Measurements from ENCODE around the gene CSPG5.

The CSPG5 gene

DNA sequence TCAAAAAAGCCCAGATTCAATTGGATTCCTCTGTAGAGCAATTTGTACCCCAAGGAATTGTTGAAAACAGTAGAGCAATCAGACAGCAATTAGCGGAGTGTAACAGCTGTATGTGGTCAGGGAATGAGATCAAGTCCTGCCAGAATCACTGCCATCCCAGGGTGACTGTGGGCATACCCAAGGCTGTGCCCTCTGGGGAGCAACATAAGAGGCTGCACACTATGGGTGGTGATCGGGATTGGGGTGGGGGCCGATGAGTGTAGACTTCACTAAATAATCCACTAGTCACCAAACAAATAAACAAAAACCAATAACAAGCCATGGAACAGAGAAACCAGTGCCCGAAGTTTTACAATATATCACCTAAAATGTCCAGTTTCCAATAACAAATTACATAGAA is 53.0 kb downstream of the CSPG5 start:
- Histone ChIP-seq H3K27me3 (replicated peaks; ENCODE audit: control insufficient read depth, insufficient read depth, low read length) (no peaks in the 10 kb centered on the region), H3K36me3 (ENCODE audit: control insufficient read depth, insufficient read depth, low read length) (no peaks in the 10 kb centered on the region), H3K4me3 (replicated peaks; ENCODE audit: low read depth, low read length) (no peak overlapping the region)
- no peak for DNase-seq (ENCODE audit: extremely low read depth, insufficient read length)
- TF ChIP-seq, protein P1, sequence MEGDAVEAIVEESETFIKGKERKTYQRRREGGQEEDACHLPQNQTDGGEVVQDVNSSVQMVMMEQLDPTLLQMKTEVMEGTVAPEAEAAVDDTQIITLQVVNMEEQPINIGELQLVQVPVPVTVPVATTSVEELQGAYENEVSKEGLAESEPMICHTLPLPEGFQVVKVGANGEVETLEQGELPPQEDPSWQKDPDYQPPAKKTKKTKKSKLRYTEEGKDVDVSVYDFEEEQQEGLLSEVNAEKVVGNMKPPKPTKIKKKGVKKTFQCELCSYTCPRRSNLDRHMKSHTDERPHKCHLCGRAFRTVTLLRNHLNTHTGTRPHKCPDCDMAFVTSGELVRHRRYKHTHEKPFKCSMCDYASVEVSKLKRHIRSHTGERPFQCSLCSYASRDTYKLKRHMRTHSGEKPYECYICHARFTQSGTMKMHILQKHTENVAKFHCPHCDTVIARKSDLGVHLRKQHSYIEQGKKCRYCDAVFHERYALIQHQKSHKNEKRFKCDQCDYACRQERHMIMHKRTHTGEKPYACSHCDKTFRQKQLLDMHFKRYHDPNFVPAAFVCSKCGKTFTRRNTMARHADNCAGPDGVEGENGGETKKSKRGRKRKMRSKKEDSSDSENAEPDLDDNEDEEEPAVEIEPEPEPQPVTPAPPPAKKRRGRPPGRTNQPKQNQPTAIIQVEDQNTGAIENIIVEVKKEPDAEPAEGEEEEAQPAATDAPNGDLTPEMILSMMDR (IDR thresholded peaks at IDR 0.05; ENCODE audit: insufficient read depth, low read length, poor library complexity, severe bottlenecking), result no peak

DNA sequence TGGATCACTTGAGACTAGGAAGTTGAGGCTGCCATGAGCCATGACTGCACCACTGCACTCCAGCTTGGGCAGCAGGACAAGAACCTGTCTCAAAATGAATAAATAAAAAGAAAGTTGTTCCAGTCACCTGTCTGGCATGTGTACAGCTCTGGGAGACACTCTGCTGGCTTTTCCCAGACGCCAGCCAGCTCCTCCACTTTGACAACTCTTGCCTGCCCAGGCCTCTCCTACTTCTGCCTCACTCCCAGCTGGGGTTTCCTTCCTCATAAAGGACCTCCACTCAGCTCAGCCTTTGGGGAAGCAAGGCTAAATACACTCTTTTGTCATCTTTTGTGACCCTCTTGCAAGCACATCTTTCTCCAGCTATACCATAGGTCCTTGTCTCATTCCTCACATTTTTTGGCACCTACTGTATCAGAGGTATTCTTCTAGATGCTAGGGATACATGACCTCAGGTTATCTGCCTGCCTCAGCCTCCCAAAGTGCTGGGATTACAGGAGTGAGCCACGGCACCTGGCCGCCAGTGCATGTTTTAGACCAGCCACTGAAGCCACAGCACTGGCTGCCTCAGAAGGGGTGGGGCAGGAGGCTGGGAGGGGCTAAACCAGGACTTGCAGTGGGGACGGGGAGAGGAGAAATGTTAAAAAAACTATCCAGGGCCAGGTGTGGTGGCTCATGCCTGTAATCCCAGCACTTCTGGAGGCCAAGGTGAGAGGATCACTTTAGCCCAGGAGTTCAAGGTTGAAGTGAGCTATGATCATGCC is 55.2 kb downstream of the CSPG5 start:
- no peak overlapping the region for H3K4me3 ChIP-seq (replicated peaks; ENCODE audit: low read depth, low read length)
- DNase-seq (ENCODE audit: extremely low read depth, insufficient read length), result no peak
- TF ChIP-seq, protein P1 (IDR thresholded peaks at IDR 0.05; ENCODE audit: insufficient read depth, low read length, poor library complexity, severe bottlenecking), result no peak
- H3K36me3 ChIP-seq (ENCODE audit: control insufficient read depth, insufficient read depth, low read length), result no peaks in the 10 kb centered on the region
- H3K27me3 ChIP-seq (replicated peaks; ENCODE audit: control insufficient read depth, insufficient read depth, low read length), result no peaks in the 10 kb centered on the region

DNA sequence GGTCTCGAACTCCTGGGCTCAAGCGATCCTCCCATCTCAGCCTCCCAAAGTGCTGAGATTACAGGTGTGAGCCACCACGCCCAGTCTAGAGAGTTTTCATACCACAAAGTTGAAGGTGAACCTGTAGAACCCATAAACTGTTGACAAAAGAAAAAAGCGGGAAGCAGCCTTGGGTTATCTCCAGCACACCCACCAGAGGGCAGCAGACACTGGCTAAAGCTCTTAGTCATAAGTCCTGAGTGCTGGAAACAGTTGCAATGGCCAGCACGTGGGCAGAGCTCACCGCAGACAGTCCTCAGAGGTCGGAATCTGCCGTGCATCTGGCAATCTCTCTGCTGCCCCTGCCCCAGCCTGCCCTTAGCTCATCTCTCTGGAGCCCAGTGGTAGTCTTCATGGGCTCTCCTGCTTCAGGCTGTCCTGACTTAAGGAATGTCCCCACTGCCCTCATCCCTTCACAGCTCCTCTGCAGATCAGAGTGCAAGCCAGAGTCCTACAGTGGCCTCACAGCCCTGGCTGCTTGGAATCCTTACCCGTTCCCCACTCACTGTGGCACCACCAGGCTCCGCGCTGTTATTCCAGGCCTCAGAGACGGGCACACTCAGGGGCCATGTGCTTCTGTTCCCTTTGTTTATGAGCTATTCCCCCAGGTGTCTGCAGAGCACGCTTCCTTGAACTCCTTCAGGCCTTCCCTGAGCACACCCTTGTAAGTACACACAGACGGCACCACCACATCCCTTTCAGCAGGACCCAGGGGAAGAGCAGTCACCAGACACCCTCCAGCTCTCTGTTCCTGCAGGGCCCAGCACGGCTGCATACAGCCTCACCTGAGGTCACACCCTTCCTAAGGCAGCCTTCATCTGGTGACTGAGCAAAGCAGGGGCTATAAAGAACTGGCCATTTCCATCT is 56.3 kb downstream of the CSPG5 start:
- H3K4me3 ChIP-seq (replicated peaks; ENCODE audit: low read depth, low read length), result no peak overlapping the region
- no peaks in the 10 kb centered on the region for H3K36me3 ChIP-seq (ENCODE audit: control insufficient read depth, insufficient read depth, low read length)
- TF ChIP-seq, protein P1 (IDR thresholded peaks at IDR 0.05; ENCODE audit: insufficient read depth, low read length, poor library complexity, severe bottlenecking), result peak; percentile 81
- peak; percentile 78 for DNase-seq (ENCODE audit: extremely low read depth, insufficient read length)
- H3K27me3 ChIP-seq (replicated peaks; ENCODE audit: control insufficient read depth, insufficient read depth, low read length), result no peaks in the 10 kb centered on the region

DNA sequence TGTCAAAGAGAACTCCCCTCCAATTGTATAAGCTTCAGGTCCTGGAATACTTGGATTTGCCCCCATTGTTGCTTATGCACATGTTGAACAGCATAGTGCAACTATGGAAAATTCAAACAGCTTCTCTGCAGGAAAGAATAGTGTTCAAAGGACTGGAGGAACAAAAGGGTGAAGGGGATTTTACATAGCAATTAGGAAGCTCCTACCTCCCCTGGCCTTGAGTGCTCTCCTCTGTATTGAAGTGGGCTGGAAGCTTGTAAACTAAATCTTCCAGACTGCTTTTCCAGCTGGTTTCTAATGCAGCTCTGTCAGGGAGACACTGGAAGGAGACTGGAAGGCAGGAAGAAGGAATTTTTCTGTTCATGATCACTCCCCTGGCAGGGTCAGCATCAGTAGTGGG is 57.9 kb downstream of the CSPG5 start:
- Histone ChIP-seq H3K4me3 (replicated peaks; ENCODE audit: low read depth, low read length) (no peak overlapping the region), H3K36me3 (ENCODE audit: control insufficient read depth, insufficient read depth, low read length) (no peaks in the 10 kb centered on the region), H3K27me3 (replicated peaks; ENCODE audit: control insufficient read depth, insufficient read depth, low read length) (no peaks in the 10 kb centered on the region)
- TF ChIP-seq, protein P1 (IDR thresholded peaks at IDR 0.05; ENCODE audit: insufficient read depth, low read length, poor library complexity, severe bottlenecking), result no peak
- DNase-seq (ENCODE audit: extremely low read depth, insufficient read length), result no peak

DNA sequence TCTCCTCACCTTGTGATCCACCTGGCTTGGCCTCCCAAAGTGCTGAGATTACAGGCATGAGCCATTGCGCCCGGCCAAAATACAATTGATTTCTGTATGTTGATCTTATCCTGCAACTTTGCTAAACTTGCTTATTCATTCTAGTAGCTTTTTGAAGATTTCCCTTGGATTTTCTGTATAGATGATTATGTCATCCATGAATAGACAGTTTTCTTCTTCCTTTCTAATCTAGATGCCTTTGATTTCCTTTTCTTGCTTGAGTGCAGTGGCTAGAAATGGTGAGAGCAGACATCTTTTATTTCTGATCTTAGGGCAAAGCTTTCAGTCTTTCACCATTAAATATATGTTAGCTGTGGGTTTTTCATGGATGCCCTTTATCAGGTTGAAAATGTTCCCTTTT is 60.7 kb downstream of the CSPG5 start:
- TF ChIP-seq, protein P1 (IDR thresholded peaks at IDR 0.05; ENCODE audit: insufficient read depth, low read length, poor library complexity, severe bottlenecking), result no peak
- Histone ChIP-seq H3K36me3 (ENCODE audit: control insufficient read depth, insufficient read depth, low read length) (no peaks in the 10 kb centered on the region), H3K4me3 (replicated peaks; ENCODE audit: low read depth, low read length) (no peak overlapping the region), H3K27me3 (replicated peaks; ENCODE audit: control insufficient read depth, insufficient read depth, low read length) (no peaks in the 10 kb centered on the region)
- no peak for DNase-seq (ENCODE audit: extremely low read depth, insufficient read length)
